HEK293T (cell line): Measurements from ENCODE around the gene PCDH12.

Source experiments
- CTCF ChIA-PET: fragments of 350-600 bp; formaldehyde crosslinking; extraction: SDS; loops from one replicate; lab custom pipeline; 2021; ENCODE audit warnings: antibody characterized with exemption, inconsistent platforms; lab: Yijun Ruan, JAX
- POLR2A ChIA-PET: fragments of 350-600 bp; formaldehyde crosslinking; extraction: SDS; loops from one replicate; lab custom pipeline; 2020; ENCODE audit warnings: antibody characterized with exemption, inconsistent platforms; lab: Yijun Ruan, JAX
- DNase-seq: peaks from one replicate; pipeline ENCODE4 v3.0.0; 2012; ENCODE audit warnings: mixed read lengths; ENCODE audit errors: extremely low spot score
- ARNT ChIP-seq: fragments of 450-650 bp; IDR thresholded peaks from 2 replicates; pipeline ENCODE4 v1.6.1; 2017; ENCODE audit warnings: mild to moderate bottlenecking
- BHLHE40 ChIP-seq: fragments of 450-650 bp; IDR thresholded peaks from 2 replicates; pipeline ENCODE4 v1.6.1; 2016; ENCODE audit warnings: mild to moderate bottlenecking, moderate library complexity, borderline replicate concordance
- CTBP1 ChIP-seq: fragments of 450-650 bp; IDR thresholded peaks from 2 replicates; pipeline ENCODE4 v1.6.1; 2016; ENCODE audit warnings: borderline replicate concordance
- ELF4 ChIP-seq: fragments of 450-650 bp; IDR thresholded peaks from 2 replicates; pipeline ENCODE4 v1.6.1; 2017; ENCODE audit warnings: antibody characterized with exemption
- FOXA1 ChIP-seq: fragments of 450-650 bp; IDR thresholded peaks from 2 replicates; pipeline ENCODE4 v1.6.1; 2016; ENCODE audit warnings: mild to moderate bottlenecking
- FOXK2 ChIP-seq: fragments of 450-650 bp; IDR thresholded peaks from 2 replicates; pipeline ENCODE4 v1.6.1; 2016; ENCODE audit warnings: mild to moderate bottlenecking
- FOXM1 ChIP-seq: fragments of 450-650 bp; IDR thresholded peaks from 2 replicates; pipeline ENCODE4 v1.6.1; 2017; ENCODE audit warnings: mild to moderate bottlenecking, borderline replicate concordance
- HDGF ChIP-seq: fragments of 450-650 bp; IDR thresholded peaks from 2 replicates; pipeline ENCODE4 v1.6.1; 2017; ENCODE audit warnings: antibody characterized with exemption, borderline replicate concordance
- L3MBTL2 ChIP-seq: fragments of 450-650 bp; conservative IDR thresholded peaks from 2 replicates; pipeline ENCODE4 v1.6.1; 2016; ENCODE audit warnings: mild to moderate bottlenecking
- LEF1 ChIP-seq: fragments of 450-650 bp; IDR thresholded peaks from 2 replicates; pipeline ENCODE4 v1.6.1; 2017; ENCODE audit warnings: mild to moderate bottlenecking, borderline replicate concordance
- NFRKB ChIP-seq: fragments of 450-650 bp; IDR thresholded peaks from 2 replicates; pipeline ENCODE4 v1.6.1; 2016; ENCODE audit warnings: mild to moderate bottlenecking, moderate library complexity
- PKNOX1 ChIP-seq: fragments of 450-650 bp; IDR thresholded peaks from 2 replicates; pipeline ENCODE4 v1.6.1; 2016
- SP1 ChIP-seq: fragments of 450-650 bp; IDR thresholded peaks from 2 replicates; pipeline ENCODE4 v1.6.1; 2017
- SUZ12 ChIP-seq: fragments of 450-650 bp; IDR thresholded peaks from 2 replicates; pipeline ENCODE4 v1.6.1; 2016; ENCODE audit warnings: mild to moderate bottlenecking
- TARDBP ChIP-seq: fragments of 450-650 bp; IDR thresholded peaks from 2 replicates; pipeline ENCODE4 v1.6.1; 2016
- ZNF384 ChIP-seq: fragments of 450-650 bp; IDR thresholded peaks from 2 replicates; pipeline ENCODE4 v1.6.1; 2016

Gene PCDH12

GRCh38 chr5:141965071-141965470 is 7.1 kb upstream of the PCDH12 start:
- DNase-seq = no peak
- CTCF ChIA-PET = no interaction called here
- TF ChIP-seq FOXA1 (no peak), L3MBTL2 (no peak), SP1 (no peak), LEF1 (no peak), ARNT (no peak), FOXM1 (no peak), FOXK2 (no peak), TARDBP (no peak), SUZ12 (no peak), PKNOX1 (no peak), CTBP1 (no peak), HDGF (no peak), NFRKB (no peak), BHLHE40 (no peak), ZNF384 (no peak)
- POLR2A ChIA-PET = no interaction called here

- DNase-seq = no peak
- ChIA-PET CTCF (interaction anchor here (0.6 to 1.3 kb wide), 6 partner anchors 13 to 299 kb away, joined by 3 to 7 read pairs (median 4); no protein-coding TSS in a partner anchor), POLR2A (interaction anchor here (0.6 to 0.8 kb wide), 2 partner anchors 40 to 635 kb away, joined by 3 to 4 read pairs; partner anchors contain the start of gene DELE1)
- no peak for TF ChIP-seq SUZ12
- TF ChIP-seq FOXA1 = no peak
- no peak for TF ChIP-seq L3MBTL2
- TF ChIP-seq NFRKB = no peak
- no peak for TF ChIP-seq LEF1
- TF ChIP-seq HDGF = no peak
- TF ChIP-seq TARDBP = no peak
- no peak for TF ChIP-seq BHLHE40
These were observed 5.7 kb upstream of the PCDH12 start for GRCh38 chr5:141963701-141964100.

- CTCF ChIA-PET = interaction anchor here (0.6 to 2.8 kb wide), 26 partner anchors 8 to 376 kb away, joined by 3 to 33 read pairs (median 6); partner anchors contain the start of genes GNPDA1, PCDH1 and RNF14
- no peak for DNase-seq
- TF ChIP-seq ZNF384 = no peak
- TF ChIP-seq FOXA1 = no peak
- POLR2A ChIA-PET = interaction anchor here (0.8 to 2.2 kb wide), 5 partner anchors 8 to 1254 kb away, joined by 4 to 19 read pairs (median 6); partner anchors contain the start of genes DELE1, PCDH1 and RNF14
These were observed 3.5 kb upstream of the PCDH12 start for GRCh38 chr5:141961466-141961865.

- CTCF ChIA-PET = interaction anchor here (0.6 to 2.8 kb wide), 36 partner anchors 8 to 1359 kb away, joined by 3 to 33 read pairs (median 4); partner anchors contain the start of genes GNPDA1, PCDH1 and RNF14
- POLR2A ChIA-PET = interaction anchor here (0.8 to 2.2 kb wide), 5 partner anchors 9 to 1253 kb away, joined by 4 to 19 read pairs (median 6); partner anchors contain the start of genes DELE1, PCDH1 and RNF14
- peak; percentile 85 for DNase-seq
- TF ChIP-seq L3MBTL2 = no peak
- peak; percentile 32; the same call in 1 of the 2 replicates for TF ChIP-seq ELF4
These were observed 2.7 kb upstream of the PCDH12 start for GRCh38 chr5:141960449-141961323.

GRCh38 chr5:141960018-141960417 is 2.0 kb upstream of the PCDH12 start:
- DNase-seq = no peak
- TF ChIP-seq HDGF (no peak), ELF4 (no peak), ARNT (no peak), CTBP1 (no peak), SP1 (no peak), FOXM1 (no peak), L3MBTL2 (no peak), FOXK2 (no peak), PKNOX1 (no peak), FOXA1 (no peak), LEF1 (no peak), ZNF384 (no peak)
- ChIA-PET CTCF (interaction anchor here (0.6 to 2.8 kb wide), 26 partner anchors 9 to 368 kb away, joined by 3 to 33 read pairs (median 5); partner anchors contain the start of genes PCDH1 and RNF14), POLR2A (interaction anchor here (1.5 to 2.2 kb wide), 2 partner anchors 9 to 36 kb away, joined by 16 to 19 read pairs; partner anchors contain the start of genes DELE1 and RNF14)

- POLR2A ChIA-PET = no interaction called here
- no peak for TF ChIP-seq LEF1
- no peak for TF ChIP-seq FOXK2
- TF ChIP-seq ZNF384 = no peak
- no peak for TF ChIP-seq ARNT
- TF ChIP-seq FOXA1 = no peak
- no peak for TF ChIP-seq SUZ12
- TF ChIP-seq NFRKB = no peak
- no peak for TF ChIP-seq FOXM1
- TF ChIP-seq TARDBP = no peak
- TF ChIP-seq BHLHE40 = no peak
- TF ChIP-seq HDGF = no peak
- TF ChIP-seq ELF4 = no peak
- no peak for TF ChIP-seq L3MBTL2
- TF ChIP-seq PKNOX1 = no peak
- TF ChIP-seq CTBP1 = no peak
- no peak for TF ChIP-seq SP1
- DNase-seq = no peak
- CTCF ChIA-PET = interaction anchor here (0.6 to 0.7 kb wide), 2 partner anchors 713 to 756 kb away, joined by 3 read pairs; partner anchors contain the start of gene PCDHB15
These were observed 657 bp upstream of the PCDH12 start for GRCh38 chr5:141958546-141959172.
